HG03378 (cell line): ENCODE results near the gene CFAP221.

Experiments used
- ATAC-seq: cut with Tn5 transposase; IDR thresholded peaks from one replicate; pipeline ENCODE4 v1.9.1; 2021; ENCODE audit warnings: mild to moderate bottlenecking, moderate library complexity; ENCODE audit not compliant: unreplicated experiment

The CFAP221 gene

GRCh38 chr2:119696005-119696404, 151.8 kb downstream of the CFAP221 start:
- no peak for ATAC-seq

GRCh38 chr2:119696494-119697030, 152.3 kb downstream of the CFAP221 start:
- ATAC-seq = no peak

GRCh38 chr2:119697290-119698020, 153.2 kb downstream of the CFAP221 start:
- ATAC-seq = peak; percentile 56

- ATAC-seq = no peak
Observed at GRCh38 chr2:119698246-119698645, 154.0 kb downstream of the CFAP221 start.

GRCh38 chr2:119699016-119699606, 154.9 kb downstream of the CFAP221 start:
- no peak for ATAC-seq

GRCh38 chr2:119700866-119701265, 156.6 kb downstream of the CFAP221 start:
- no peak for ATAC-seq

GRCh38 chr2:119701352-119701751, 157.1 kb downstream of the CFAP221 start:
- ATAC-seq = no peak

GRCh38 chr2:119702203-119702917, 158.1 kb downstream of the CFAP221 start:
- no peak for ATAC-seq

GRCh38 chr2:119702918-119703401, 158.7 kb downstream of the CFAP221 start:
- ATAC-seq = peak; percentile 67

- no peak for ATAC-seq
Observed at GRCh38 chr2:119703526-119703925, 159.3 kb downstream of the CFAP221 start.

- ATAC-seq = no peak
Observed at GRCh38 chr2:119704670-119705120, 160.4 kb downstream of the CFAP221 start.

GRCh38 chr2:119706221-119706620, 162.0 kb downstream of the CFAP221 start:
- no peak for ATAC-seq
